C4-2B (cell line): ENCODE measurements around the gene SPNS2.

Experiments used
- CTCF ChIP-seq: fragments of 450-650 bp; conservative IDR thresholded peaks from 2 replicates; pipeline ENCODE4 v1.5.1; 2017; ENCODE audit warnings: mild to moderate bottlenecking
- ZFX ChIP-seq: fragments of 450-650 bp; IDR thresholded peaks from 2 replicates; pipeline ENCODE4 v1.6.1; 2017

- TF ChIP-seq CTCF (no peak), ZFX (no peak)
These were observed 60.6 kb downstream of the SPNS2 start for GRCh38 chr17:4559139-4559791.
